Measurements from ENCODE around the gene TBC1D4. TPM values are rescaled to one million over a fixed set of nuclear protein-coding genes. Genes with fewer than 3 reads are reported as not detected.

The TBC1D4 gene
- total RNA-seq, 4 donors from 2014 or later: 20.2 to 74.7 (median 30.9) TPM

GRCh38 chr13:75417656-75418055 is 64.3 kb downstream of the TBC1D4 start:
- Histone ChIP-seq H3K36me3 (no peaks in the 10 kb centered on the region), H3K27me3 (no peaks in the 10 kb centered on the region), H3K27ac (no peak overlapping the region), H3K4me3 (no peak overlapping the region), H3K9me3 (no peaks in the 10 kb centered on the region), H3K4me1 (peaks cover 9% of the 10 kb centered on the region in 2 donors)
- TF ChIP-seq POLR2A (IDR thresholded peaks at IDR 0.05) (no peak), CTCF (IDR thresholded peaks at IDR 0.05) (no peak)
- no peak for DNase-seq
- intact Hi-C loops (cut with DNase I; ENCODE audit: low total_unique reads): no loop called here

- Histone ChIP-seq H3K4me1 (peaks cover 9% of the 10 kb centered on the region in 2 donors), H3K4me3 (no peak overlapping the region), H3K27ac (peak overlapping the region in 1 of 2 donors; percentile 65), H3K36me3 (no peaks in the 10 kb centered on the region), H3K9me3 (no peaks in the 10 kb centered on the region), H3K27me3 (no peaks in the 10 kb centered on the region)
- no peak for DNase-seq
- TF ChIP-seq POLR2A (IDR thresholded peaks at IDR 0.05) (no peak), CTCF (IDR thresholded peaks at IDR 0.05) (no peak)
- intact Hi-C loops (cut with DNase I; ENCODE audit: low total_unique reads): no loop called here
Measured at GRCh38 chr13:75417012-75417384, 65.0 kb downstream of the TBC1D4 start.

- no peak overlapping the region for H3K4me3 ChIP-seq
- no peaks in the 10 kb centered on the region for H3K9me3 ChIP-seq
- no peak for DNase-seq
- no peaks in the 10 kb centered on the region for H3K27me3 ChIP-seq
- H3K4me1 ChIP-seq: peaks cover 9% of the 10 kb centered on the region in 2 donors
- TF ChIP-seq CTCF (IDR thresholded peaks at IDR 0.05) (no peak), POLR2A (IDR thresholded peaks at IDR 0.05) (no peak)
- peak overlapping the region; percentile 42 to 65 for H3K27ac ChIP-seq
- H3K36me3 ChIP-seq: no peaks in the 10 kb centered on the region
- intact Hi-C loops (cut with DNase I; ENCODE audit: low total_unique reads): no loop called here
Measured at GRCh38 chr13:75416327-75417011, 65.5 kb downstream of the TBC1D4 start.

- Histone ChIP-seq H3K27me3 (no peaks in the 10 kb centered on the region), H3K4me1 (peaks cover 9% of the 10 kb centered on the region in 2 donors), H3K4me3 (no peak overlapping the region), H3K27ac (peak overlapping the region; percentile 42 to 65), H3K9me3 (no peaks in the 10 kb centered on the region), H3K36me3 (no peaks in the 10 kb centered on the region)
- intact Hi-C loops (cut with DNase I; ENCODE audit: low total_unique reads): no loop called here
- DNase-seq: no peak
- no peak for TF ChIP-seq CTCF (IDR thresholded peaks at IDR 0.05)
- no peak for TF ChIP-seq POLR2A (IDR thresholded peaks at IDR 0.05)
Measured at GRCh38 chr13:75415694-75416093, 66.3 kb downstream of the TBC1D4 start.

- Histone ChIP-seq H3K36me3 (no peaks in the 10 kb centered on the region), H3K27ac (peak overlapping the region; percentile 42 to 49), H3K4me1 (peaks cover 9% of the 10 kb centered on the region in 2 donors)
Measured at GRCh38 chr13:75415171-75415570, 66.8 kb downstream of the TBC1D4 start.

More at GRCh38 chr13:75415171-75415570, 66.8 kb downstream of the TBC1D4 start:
- no peak for DNase-seq
- intact Hi-C loops (cut with DNase I; ENCODE audit: low total_unique reads): no loop called here
- no peaks in the 10 kb centered on the region for H3K9me3 ChIP-seq
- TF ChIP-seq POLR2A (IDR thresholded peaks at IDR 0.05) (no peak), CTCF (IDR thresholded peaks at IDR 0.05) (no peak)
- no peaks in the 10 kb centered on the region for H3K27me3 ChIP-seq
- no peak overlapping the region for H3K4me3 ChIP-seq

Data from uterus (tissue), 4 donors.